Stimulated activated CD4-positive, alpha-beta T cell treated with anti-CD3 and anti-CD28 coated beads, Interleukin-2, amount 100 ng/mL, for 24 hours (primary cell): ENCODE data around the gene OR1L6.

Source experiments
- DNase-seq, 2 donors: peaks; one replicate each; pipeline ENCODE4 v3.0.0-alpha.2; 2020

Gene OR1L6, protein sequence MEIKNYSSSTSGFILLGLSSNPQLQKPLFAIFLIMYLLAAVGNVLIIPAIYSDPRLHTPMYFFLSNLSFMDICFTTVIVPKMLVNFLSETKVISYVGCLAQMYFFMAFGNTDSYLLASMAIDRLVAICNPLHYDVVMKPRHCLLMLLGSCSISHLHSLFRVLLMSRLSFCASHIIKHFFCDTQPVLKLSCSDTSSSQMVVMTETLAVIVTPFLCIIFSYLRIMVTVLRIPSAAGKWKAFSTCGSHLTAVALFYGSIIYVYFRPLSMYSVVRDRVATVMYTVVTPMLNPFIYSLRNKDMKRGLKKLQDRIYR

DNA sequence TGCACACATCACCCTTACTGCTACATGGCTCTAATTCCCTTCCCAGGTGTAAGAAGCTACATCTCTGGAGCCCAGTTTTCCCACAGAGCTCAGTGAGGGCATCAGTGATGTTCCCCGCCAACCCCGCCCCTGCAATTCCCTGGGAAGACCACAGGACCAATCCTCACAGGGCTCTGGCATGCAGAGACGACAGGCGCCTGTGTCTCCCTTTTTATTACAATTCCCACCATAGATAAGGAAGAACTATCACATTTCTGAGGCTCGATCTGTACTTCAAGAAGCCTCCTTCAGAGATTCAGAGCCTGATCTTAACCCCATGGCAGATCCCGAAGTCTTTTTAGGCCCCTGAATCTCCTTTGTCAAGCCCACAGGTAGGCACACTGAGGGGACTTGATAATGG is at the start of gene OR1L6:
Gene OR1L6, plus strand, starts transcription at position 301 of the 400 bp plus-strand sequence. CDS start 7,545 bp downstream, outside the sequence.
- DNase-seq: no peak

DNA sequence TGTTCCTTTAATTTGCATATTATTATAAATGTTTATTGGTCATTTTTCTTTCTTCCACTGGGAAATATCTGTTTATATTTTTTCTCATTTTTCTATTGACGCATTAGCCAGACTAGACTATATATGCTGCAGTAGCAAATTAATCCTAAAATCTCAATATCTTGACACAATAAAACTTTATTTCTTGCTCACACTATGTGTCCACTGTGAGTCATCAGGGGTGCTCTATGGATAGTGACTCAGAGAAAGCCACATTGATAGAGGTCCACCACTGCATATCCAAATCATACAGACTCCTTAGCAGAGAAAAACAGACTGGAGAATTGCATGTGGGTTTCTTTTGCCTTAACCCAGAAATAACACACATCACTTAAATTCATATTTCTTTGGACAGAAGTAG is 46.4 kb upstream of the OR1L6 start:
- DNase-seq: no peak

DNA sequence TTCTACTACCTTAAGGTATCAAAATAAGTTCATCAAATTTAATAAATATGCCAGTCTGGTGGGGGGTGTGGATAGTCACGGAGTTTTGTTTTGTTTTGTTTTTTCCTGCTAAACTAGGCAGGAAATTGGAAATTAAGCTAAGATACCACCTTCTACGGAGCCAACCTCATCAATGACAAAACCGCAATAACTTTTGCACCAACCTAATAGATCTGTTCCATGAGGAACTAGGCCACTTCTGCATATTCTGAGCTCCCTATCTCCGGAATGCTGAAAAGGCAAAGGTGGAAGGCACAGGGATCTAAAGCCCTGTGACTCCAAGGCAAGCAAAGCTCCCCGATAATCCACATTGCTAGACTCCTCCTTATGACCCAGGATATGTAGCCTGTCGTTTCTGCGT is 24.1 kb upstream of the OR1L6 start:
- DNase-seq: no peak

DNA sequence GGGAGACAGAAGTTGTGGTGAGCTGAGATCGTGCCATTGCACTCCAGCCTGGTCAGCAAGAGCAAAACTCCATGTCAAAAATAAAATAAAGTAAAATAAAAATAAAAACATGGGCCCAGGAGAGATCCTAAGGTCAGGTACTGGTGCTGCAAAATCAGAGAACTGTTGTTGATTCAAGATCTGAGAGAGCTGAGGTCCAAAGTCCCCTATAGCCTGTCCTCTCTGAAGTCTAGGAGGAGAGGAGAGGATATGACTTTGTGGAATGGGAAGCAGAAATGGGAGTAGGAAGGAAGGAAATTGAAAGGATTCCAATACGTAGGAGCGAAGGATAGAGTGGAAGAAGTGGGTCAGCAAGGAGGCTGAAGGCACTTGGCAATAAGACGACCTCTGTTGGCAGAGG is 22.9 kb upstream of the OR1L6 start:
- no peak for DNase-seq

DNA sequence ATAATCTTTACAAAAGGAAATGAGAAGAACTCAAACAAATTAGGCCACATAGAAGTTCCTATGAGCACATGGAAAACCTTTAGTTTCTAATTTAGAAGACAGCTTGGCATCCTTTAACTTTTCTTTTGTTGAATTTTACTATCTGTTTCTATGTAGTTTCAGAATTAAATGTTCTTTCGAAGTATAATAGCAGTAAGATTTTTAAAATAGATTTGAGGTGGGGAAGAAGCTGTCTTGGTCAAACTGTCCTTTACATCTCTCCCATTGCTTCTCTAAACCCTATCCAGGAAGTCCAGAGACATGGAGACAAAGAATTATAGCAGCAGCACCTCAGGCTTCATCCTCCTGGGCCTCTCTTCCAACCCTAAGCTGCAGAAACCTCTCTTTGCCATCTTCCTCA is 18.4 kb upstream of the OR1L6 start, which contains the start of gene OR1L4:
Gene OR1L4, plus strand, starts transcription at position 301 of the 400 bp plus-strand sequence. Its CDS starts 0 bp downstream, at position 301.
- no peak for DNase-seq

DNA sequence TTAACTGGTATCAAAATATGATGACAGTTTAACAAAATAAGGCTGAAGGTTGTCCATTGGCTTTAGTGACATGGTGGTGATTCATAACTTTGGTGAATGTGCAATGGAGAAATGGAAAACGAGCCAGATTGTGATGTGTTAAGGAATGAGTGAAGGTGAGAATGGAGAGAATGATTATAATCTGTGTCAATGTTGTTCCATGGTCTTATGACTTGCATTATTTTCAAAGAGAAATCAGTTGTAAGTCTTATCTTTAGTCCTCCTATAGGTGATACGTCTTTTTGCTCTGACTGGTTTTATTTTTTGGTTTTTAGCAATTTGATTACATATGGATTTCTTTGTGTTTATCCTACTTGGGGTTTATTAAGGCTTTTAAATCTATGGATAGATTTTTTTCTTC is 12.7 kb downstream of the OR1L6 start:
- no peak for DNase-seq

DNA sequence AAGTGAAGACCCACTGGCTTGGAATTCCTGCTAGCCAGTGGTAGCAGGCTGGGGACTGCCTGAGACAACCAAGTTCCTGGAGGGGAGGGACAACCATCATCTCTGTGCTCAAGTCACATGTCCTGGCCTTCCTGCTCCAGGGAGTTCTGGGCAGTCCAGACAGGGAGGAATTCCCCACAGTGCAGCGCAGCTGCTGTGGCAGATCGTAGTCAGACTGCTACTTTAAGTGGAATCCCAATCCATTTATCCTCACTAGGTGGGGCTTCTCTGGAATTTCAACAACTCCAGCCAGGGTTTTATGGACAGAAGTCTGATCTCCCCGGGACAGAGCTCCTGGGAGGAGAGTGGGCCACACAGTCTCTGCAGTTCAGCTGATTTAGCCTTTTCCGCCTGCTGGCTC is 25.7 kb downstream of the OR1L6 start:
- no peak for DNase-seq

DNA sequence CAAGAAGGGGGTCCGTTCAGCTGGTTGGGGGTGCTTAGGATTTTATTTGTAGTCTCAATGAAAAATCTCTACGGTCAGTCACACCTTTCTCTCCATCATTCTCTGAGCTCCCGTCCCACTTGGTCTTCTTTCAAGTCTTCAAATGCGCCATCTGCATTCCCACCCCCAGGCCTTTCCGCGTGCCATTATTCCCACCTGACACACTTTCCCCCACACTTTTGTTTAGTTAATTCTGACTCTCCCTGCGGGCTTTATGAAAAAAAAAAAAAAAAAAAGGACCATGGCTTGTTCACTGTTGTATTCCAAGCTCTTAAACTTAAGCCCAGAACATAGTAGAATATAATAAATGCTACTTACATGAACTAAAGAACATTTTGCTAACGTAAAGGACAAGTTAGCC is 34.9 kb downstream of the OR1L6 start:
- no peak for DNase-seq

DNA sequence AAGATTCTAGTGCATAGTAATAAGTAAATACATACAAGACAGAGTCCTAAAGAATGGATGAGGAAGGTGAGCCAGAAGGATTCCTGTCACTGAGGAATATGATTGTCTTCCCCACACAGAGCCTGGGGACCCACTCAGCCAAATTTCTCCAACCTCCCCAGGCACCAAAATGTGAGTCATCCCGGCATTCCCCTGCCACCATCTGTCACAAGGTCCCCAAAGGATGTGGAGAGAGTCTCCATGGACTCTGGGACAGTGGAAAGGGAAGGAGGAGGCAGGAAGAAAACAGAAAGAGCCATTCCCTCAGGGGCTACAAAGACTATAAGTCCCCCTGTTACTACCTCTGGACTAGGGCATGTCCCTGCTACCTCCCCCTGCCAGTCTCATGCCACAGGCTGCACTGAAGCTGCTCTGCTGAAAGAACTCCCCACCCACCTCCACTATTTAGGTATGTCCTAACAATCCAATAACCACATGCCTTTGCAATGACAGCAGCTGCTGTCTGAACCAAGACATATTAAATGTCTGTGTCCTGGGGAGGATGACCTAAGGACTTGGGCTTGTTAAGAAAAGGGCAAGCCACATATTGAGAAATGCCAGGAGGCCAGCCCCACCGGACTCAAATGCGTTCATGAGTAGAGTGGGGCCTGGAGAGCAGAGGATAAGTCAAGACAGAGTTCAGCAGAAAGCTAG is 36.0 kb downstream of the OR1L6 start:
- DNase-seq: no peak

DNA sequence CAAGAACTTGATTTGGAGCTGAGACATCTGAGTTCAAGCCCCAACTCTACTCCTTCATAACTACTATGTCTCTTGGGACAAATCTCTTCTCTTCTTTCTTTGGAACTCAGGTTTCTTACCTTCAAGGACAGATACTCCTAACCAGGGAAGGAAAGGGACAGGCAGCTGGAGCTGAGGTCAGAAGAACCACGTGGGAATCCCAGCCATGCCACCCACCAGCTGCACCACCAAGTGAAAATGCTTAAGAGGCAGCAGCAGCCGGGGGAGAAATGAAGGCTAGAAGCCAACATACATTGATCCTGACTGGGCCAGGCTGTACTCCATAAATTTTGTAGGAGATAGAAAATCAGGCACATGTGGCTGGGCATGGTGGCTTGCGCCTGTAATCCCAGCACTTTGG is 37.1 kb downstream of the OR1L6 start:
- no peak for DNase-seq

DNA sequence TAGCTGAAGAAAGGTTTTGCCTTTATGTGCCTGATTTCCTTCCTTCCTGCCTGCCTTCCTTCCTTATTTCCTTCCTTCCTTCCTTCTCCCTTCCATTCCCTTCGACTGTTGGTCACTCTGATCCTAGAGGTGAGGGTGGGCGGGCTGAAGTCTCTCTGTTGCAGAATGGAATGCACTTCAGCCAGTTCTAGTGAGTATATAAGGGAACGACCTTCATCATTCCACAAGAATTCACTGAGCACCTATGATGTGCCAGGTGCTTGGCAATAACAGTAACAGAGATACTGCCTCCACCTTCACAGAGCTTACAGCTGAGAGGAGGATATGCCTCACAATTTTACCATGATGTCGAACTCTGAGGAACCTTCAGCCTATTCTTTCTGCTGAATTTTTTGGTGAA is 37.9 kb downstream of the OR1L6 start:
- DNase-seq: no peak

DNA sequence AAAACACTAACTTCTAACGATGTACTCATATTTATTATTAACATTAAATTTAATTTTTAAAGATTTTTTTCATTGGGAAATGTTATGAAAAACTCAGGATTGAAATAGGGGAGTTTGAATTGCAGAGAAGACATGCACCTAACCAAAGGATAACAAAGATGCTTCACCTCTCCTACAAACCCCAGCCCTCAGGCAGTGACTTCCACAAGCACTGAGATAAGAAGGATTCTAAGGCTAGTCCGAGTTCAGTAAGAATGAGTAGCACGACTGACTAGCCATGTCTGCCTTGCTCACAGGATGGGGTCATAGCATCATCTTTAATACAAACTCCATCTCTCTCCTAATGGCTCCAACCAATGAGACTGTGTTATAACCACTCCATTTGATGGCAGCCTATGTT is 39.6 kb downstream of the OR1L6 start:
- no peak for DNase-seq

DNA sequence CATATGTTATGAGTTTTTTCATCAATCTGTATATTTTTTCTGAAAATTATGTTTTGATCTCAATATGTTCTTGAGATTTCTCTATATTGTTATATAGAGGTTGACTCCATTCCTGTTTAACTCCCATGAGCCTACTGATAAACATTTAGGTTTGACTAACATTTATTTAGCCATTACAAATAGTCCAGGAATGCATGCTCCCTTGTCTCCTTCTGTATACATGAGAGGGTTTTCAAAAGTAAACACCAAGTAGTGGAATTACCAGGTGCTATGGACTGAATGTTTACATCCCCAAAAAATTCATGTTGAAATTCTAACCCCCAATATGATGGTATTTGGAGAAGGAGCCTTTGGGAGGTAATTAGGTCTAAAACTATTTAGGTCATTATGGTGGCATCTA is 43.2 kb downstream of the OR1L6 start:
- no peak for DNase-seq

DNA sequence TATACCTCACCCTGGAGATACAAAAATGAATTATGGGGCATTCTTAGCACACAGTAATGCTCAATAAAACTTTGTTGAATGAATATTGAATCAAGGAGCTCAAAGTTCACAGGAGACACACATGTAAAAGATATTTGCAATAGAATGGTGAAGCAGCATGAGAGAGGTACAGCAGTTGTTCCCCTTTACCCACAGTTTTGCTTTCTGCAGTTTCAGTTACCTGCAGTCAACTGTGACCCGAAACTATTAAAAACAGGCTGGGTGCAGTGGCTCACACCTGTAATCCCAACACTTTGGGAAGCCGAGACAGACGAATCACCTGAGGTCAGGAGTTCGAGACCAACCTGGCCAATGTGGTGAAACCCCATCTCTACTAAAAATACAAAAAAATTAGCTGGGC is 44.2 kb downstream of the OR1L6 start:
- DNase-seq: no peak

DNA sequence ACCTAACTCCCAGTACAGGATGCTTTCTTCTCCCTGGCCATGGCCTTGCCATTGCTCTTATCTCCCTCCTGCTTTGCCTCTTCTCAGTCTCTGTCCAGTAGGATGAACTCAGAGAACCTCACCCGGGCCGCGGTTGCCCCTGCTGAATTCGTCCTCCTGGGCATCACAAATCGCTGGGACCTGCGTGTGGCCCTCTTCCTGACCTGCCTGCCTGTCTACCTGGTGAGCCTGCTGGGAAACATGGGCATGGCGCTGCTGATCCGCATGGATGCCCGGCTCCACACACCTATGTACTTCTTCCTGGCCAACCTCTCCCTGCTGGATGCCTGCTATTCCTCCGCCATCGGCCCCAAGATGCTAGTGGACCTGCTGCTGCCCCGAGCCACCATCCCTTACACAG is 46.7 kb downstream of the OR1L6 start, which contains the start of gene OR5C1:
Gene OR5C1, plus strand, starts transcription at position 103 of the 400 bp plus-strand sequence. Its CDS starts 0 bp downstream, at position 103.
- DNase-seq: no peak

DNA sequence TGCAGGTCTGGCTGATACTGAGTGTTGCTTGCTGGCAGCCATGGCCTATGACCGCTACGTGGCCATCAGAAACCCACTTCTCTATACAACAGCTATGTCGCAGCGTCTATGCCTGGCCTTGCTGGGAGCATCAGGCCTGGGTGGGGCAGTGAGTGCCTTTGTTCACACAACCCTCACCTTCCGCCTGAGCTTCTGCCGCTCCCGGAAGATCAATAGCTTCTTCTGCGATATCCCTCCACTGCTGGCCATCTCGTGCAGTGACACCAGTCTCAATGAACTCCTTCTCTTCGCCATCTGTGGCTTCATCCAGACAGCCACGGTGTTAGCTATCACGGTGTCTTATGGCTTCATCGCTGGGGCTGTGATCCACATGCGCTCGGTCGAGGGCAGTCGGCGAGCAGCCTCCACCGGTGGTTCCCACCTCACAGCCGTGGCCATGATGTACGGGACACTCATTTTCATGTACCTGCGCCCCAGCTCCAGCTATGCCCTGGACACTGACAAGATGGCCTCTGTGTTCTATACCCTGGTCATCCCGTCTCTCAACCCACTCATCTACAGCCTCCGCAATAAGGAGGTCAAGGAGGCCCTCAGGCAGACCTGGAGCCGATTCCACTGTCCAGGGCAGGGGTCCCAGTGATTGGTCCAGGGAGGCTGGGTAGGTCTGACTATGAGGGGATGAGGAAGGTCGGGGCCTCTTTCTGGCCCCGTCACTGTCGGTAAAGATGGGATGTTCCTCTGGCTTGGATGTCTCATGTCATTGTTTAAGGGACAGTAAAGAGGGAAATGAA is 47.3 kb downstream of the OR1L6 start:
- no peak for DNase-seq

DNA sequence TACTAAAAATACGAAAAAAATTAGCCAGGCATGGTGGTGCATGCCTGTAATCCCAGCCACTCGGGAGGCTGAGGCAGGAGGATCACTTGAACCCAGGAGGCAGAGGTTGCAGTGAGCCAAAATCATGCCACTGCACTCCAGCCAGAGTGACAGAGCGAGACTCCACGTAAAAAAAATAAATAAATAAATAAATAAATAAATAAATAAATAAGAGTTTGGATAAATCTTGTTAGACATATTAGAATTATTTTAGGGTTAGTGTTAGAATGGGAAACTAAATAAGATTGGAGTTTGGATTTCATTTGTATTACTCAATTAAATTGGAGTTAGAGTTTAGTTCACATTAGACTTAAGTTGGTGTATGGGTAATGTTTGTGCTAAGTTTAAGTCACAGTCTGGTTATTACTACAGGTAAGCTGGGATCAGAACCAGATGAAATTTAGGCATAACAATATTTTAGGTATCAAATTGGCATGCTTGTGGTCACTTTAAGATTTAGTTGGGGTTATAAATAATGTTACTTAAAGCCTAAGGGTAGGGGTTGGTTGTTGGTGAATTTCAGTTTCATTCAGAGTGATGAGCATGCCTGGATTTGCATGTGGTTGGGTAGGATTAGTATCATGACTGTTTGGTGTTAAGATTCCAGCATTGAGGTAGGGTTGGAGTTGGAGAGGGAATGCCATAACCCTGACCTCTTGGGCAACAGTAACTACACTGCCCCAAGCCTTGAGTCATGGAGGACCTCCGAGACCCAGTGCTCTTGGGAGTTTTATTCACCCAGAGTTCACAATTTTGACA is 50.0 kb downstream of the OR1L6 start:
- DNase-seq: no peak

DNA sequence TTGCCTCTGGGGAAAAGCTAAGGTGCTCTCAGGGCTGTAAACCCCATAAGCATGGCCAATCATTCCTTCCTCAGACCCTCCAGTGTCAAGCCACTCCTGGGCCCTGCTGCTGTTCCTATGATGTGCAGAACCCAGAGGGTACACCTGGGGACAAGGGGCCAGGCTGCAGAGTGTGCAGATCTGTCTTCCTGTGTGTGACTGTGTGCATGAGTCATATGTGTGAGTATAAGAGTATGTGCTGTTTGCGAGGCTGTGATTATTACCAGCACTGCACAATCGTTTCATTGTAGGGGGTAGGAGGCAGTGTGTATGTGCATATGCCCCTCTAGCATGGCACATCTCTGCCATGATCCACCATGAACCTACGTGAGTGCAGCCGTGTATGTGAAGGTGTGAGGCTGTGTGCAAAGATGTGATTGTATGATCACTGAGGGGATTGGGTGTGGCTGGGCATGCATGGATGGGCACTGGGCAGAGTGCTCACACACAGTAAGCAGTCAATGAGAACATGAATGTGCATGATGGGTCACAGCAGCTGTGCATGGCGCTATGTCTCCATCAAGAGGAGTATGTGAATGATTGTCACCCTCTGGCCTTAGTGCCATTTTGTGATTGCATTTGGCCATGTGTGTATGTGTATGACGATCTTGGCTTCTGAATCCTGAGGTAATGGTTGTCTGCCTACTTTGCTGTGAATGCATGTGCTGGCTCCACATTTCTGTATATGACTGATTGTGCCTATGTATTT is 55.4 kb downstream of the OR1L6 start:
- DNase-seq: no peak
